A673 (cell line): ENCODE data around the gene CARD11. TPM values are rescaled to one million over a fixed set of nuclear protein-coding genes. Genes with fewer than 3 reads are reported as not detected.

Experiments
- BruUV-seq: library from RNA; stranded (reverse); fragments of 400-500 nt; replicated peaks from 2 replicates; lab custom pipeline; 2021; lab: Mats Ljungman, UMichigan
- CTCF ChIA-PET: fragments of 300-600 bp; sonication (Branson Sonifier 250); formaldehyde crosslinking; loops from one replicate; lab custom pipeline; 2022; ENCODE audit warnings: antibody characterized with exemption; lab: Charles Lee
- POLR2A ChIA-PET: fragments of 300-600 bp; sonication (Branson Sonifier 250); formaldehyde crosslinking; loops from one replicate; lab custom pipeline; 2022; ENCODE audit warnings: antibody characterized with exemption; ENCODE audit not compliant: low non-redundant PET; lab: Charles Lee
- DNase-seq: peaks from one replicate; pipeline ENCODE4 v3.0.0-alpha.2; 2015; ENCODE audit warnings: low spot score
- H3K27ac ChIP-seq: fragments of 200-600 bp; sonication (generic); 2 replicates; pipeline ENCODE4 v1.5.1; 2016; ENCODE audit warnings: mixed run types, low read depth, mild to moderate bottlenecking, mixed read lengths, antibody characterized with exemption, low read length; ENCODE audit not compliant: poor library complexity, severe bottlenecking
- H3K27me3 ChIP-seq: fragments of 200-600 bp; sonication (generic); replicated peaks from 2 replicates; pipeline ENCODE4 v1.6.1; 2017; ENCODE audit warnings: mixed run types, low read depth, mild to moderate bottlenecking, mixed read lengths, antibody characterized with exemption, low read length; ENCODE audit not compliant: insufficient read depth, poor library complexity
- H3K36me3 ChIP-seq: fragments of 200-600 bp; sonication (generic); 2 replicates; pipeline ENCODE4 v1.6.1; 2016; ENCODE audit warnings: mixed run types, mild to moderate bottlenecking, mixed read lengths, antibody characterized with exemption, low read length; ENCODE audit not compliant: insufficient read depth, poor library complexity, severe bottlenecking
- H3K4me1 ChIP-seq: fragments of 200-600 bp; sonication (generic); 2 replicates; pipeline ENCODE4 v1.6.1; 2017; ENCODE audit warnings: mixed run types, mild to moderate bottlenecking, mixed read lengths, antibody characterized with exemption, low read length; ENCODE audit not compliant: insufficient read depth, poor library complexity, severe bottlenecking
- H3K4me3 ChIP-seq: fragments of 200-600 bp; sonication (generic); 2 replicates; pipeline ENCODE4 v1.5.1; 2016; ENCODE audit warnings: low read depth, mixed run types, mild to moderate bottlenecking, mixed read lengths, low read length; ENCODE audit not compliant: poor library complexity, severe bottlenecking
- H3K9me3 ChIP-seq: fragments of 200-600 bp; sonication (generic); 2 replicates; pipeline ENCODE4 v1.6.1; 2016; ENCODE audit warnings: mixed run types, low read depth, mild to moderate bottlenecking, mixed read lengths, antibody characterized with exemption, low read length; ENCODE audit not compliant: poor library complexity, severe bottlenecking
- EZH2 ChIP-seq: fragments of 200-600 bp; sonication (generic); IDR thresholded peaks from 2 replicates; pipeline ENCODE4 v1.6.1; 2017; ENCODE audit warnings: borderline replicate concordance, low read depth, mild to moderate bottlenecking, mixed read lengths, antibody characterized with exemption, low read length; ENCODE audit not compliant: poor library complexity, severe bottlenecking
- intact Hi-C: fragments of 100-400 bp; cut with micrococcal nuclease; formaldehyde crosslinking; loops from one replicate; pipeline ENCODE4 v1.10.0; 2022; ENCODE audit not compliant: unreplicated experiment
- total RNA-seq: library from RNA; stranded (reverse); gene quantifications from 2 replicates; pipeline ENCODE4 v1.2.3, GENCODE V29; 2021
- TF ChIP-seq, protein P1 (sequence below): fragments of 300-800, 200-600 bp; sonication (generic); conservative IDR thresholded peaks from 2 replicates; pipeline ENCODE4 v1.5.1; 2017; ENCODE audit warnings: low read depth, mild to moderate bottlenecking, antibody characterized with exemption, low read length, moderate library complexity, mixed read lengths

CARD11 gene
- total RNA-seq, 1 experiment from 2014 or later = 1.8 TPM

DNA sequence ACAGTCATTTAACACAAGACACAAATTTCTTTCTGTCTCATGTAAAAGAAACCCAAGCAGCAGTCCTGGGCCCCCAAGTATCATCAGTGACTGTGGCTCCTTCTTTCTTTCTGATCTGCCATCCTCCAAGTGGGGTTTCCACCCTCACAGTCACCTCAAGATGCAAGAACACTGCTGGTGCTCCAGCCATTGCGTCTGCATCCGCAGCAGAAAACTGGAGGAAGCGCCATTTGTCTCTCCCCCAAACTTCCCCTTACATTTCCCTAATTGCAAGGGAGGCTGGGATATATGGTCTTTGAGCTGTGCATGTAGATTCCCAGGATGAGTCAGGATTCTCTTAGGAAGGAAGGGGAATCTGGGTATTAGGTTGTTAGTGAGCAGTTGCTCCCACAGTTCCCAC, 138.6 kb downstream of the CARD11 start:
- intact Hi-C loops = no loop called here
- no peaks in the 10 kb centered on the region for H3K36me3 ChIP-seq
- CTCF ChIA-PET = no interaction called here
- BruUV-seq = no TSS peak
- H3K4me3 ChIP-seq = no peak overlapping the region
- H3K27me3 ChIP-seq = no peaks in the 10 kb centered on the region
- TF ChIP-seq, protein P1, sequence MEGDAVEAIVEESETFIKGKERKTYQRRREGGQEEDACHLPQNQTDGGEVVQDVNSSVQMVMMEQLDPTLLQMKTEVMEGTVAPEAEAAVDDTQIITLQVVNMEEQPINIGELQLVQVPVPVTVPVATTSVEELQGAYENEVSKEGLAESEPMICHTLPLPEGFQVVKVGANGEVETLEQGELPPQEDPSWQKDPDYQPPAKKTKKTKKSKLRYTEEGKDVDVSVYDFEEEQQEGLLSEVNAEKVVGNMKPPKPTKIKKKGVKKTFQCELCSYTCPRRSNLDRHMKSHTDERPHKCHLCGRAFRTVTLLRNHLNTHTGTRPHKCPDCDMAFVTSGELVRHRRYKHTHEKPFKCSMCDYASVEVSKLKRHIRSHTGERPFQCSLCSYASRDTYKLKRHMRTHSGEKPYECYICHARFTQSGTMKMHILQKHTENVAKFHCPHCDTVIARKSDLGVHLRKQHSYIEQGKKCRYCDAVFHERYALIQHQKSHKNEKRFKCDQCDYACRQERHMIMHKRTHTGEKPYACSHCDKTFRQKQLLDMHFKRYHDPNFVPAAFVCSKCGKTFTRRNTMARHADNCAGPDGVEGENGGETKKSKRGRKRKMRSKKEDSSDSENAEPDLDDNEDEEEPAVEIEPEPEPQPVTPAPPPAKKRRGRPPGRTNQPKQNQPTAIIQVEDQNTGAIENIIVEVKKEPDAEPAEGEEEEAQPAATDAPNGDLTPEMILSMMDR = no peak
- no peak for TF ChIP-seq EZH2
- no peak overlapping the region for H3K27ac ChIP-seq
- H3K9me3 ChIP-seq = no peaks in the 10 kb centered on the region
- POLR2A ChIA-PET = no interaction called here
- DNase-seq = no peak
- no peaks in the 10 kb centered on the region for H3K4me1 ChIP-seq

DNA sequence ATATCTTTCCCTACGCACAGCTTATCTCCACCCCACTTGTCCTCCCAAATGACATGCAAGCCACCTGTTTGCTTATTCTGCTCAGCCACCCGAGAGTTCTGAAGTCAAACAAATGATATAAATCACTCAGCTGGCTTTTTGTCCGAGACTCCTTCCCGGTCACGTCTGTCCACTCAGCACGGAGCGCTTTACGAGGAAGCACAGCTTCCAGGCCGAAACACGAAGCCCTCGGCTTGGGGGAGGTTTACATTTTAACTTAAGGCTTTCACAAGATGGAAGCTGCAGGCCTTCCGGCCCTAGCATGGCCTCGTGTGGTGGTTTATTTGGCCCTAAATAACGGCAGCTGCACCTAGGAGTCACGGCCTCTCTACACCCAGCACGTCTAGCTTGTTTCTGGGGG, 139.5 kb downstream of the CARD11 start:
- TF ChIP-seq, protein P1 = no peak
- TF ChIP-seq EZH2 = no peak
- Histone ChIP-seq H3K4me1 (no peaks in the 10 kb centered on the region), H3K4me3 (no peak overlapping the region), H3K27ac (no peak overlapping the region), H3K27me3 (no peaks in the 10 kb centered on the region), H3K9me3 (no peaks in the 10 kb centered on the region), H3K36me3 (no peaks in the 10 kb centered on the region)
- intact Hi-C loops = no loop called here
- DNase-seq = no peak
- BruUV-seq = no TSS peak
- CTCF ChIA-PET = no interaction called here
- POLR2A ChIA-PET = no interaction called here

GRCh38 chr7:2903682-2904162, 139.9 kb downstream of the CARD11 start:
- no peak for TF ChIP-seq EZH2
- TF ChIP-seq, protein P1 = no peak
- no peaks in the 10 kb centered on the region for H3K9me3 ChIP-seq
- intact Hi-C loops = no loop called here
- no peaks in the 10 kb centered on the region for H3K36me3 ChIP-seq
- POLR2A ChIA-PET = no interaction called here
- H3K4me3 ChIP-seq = no peak overlapping the region
- H3K27ac ChIP-seq = no peak overlapping the region
- no peaks in the 10 kb centered on the region for H3K4me1 ChIP-seq
- BruUV-seq = no TSS peak
- no peaks in the 10 kb centered on the region for H3K27me3 ChIP-seq
- no peak for DNase-seq
- CTCF ChIA-PET = no interaction called here
